ENCODE measurements around the gene ATP8A1.
A peak's percentile ranks its signal among the peaks of the same experiment; 100 is the strongest.

ATP8A1 gene

DNA sequence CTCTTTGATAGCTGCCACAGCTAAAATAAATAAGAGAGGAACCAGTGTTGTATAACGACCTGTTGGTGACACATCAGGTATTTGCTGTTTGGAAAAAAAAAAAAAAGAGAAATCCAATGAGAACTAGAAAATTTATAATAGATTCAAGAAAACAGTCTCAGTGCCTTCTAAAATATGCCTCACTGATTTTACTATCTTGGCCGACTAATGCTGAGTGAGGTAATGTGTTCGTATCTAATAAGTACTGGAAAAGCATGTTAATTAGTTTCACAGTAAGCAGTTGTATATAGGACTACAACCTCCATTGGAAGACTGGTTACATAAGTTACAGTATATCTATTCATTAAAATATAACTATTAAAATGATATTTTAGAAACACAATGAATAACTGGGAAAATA, 32.4 kb downstream of the ATP8A1 start:
- no peak for DNase-seq

DNA sequence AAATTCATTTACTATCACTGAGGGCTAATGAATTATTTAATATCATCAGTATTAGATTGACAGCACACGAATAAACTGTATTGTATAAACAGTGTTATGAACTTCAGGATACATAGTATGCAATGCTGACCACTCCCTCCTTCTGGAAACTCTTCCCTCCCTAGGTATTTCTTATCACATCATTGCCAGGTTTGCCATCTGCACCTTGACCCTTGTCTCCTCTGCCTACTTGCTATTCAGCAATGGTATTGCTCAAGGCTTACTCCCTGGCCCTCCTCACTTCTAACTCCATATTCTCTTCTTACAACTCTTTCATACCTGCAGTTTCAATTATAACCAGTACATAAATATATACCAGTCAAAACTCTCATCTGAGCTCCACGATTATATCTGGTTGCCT, 38.9 kb downstream of the ATP8A1 start:
- no peak for DNase-seq

DNA sequence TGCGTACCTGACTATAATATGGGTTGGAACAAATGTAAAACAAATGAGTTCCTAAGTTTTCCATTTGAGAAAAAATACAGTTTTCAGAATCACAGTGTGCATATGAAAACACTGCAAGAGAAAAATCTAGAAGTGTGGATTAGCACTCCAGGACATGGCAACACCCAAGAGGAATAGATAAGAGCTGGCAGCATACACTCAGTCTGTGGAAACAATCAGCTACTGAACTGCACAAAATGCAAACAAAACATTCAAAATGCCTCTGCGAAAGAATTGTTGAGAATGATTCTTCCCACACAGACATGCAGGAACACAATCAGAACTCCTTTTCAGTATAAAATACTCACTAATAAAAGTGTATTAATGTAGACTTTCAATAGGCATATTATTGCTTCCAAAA, 39.9 kb downstream of the ATP8A1 start:
- DNase-seq, result no peak

DNA sequence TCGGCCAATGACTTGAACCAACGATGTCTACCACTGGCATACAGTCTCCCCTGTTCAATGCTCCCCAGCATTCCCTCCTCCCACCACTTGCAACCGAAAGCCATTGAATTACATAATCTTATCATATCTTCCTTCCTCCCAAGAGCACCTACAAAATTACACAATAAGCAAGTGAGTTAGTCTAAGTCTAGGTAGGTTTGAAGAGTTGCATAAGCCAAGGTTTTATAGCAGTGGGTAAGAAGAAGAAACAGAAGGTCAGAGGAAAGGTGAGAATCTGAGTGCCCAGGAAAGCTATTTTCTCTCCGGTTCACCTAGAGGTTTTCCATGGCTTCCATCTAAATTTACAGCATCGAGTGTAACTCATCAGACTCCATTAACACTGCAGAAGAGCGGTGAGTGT, 40.3 kb downstream of the ATP8A1 start:
- DNase-seq, result no peak

DNA sequence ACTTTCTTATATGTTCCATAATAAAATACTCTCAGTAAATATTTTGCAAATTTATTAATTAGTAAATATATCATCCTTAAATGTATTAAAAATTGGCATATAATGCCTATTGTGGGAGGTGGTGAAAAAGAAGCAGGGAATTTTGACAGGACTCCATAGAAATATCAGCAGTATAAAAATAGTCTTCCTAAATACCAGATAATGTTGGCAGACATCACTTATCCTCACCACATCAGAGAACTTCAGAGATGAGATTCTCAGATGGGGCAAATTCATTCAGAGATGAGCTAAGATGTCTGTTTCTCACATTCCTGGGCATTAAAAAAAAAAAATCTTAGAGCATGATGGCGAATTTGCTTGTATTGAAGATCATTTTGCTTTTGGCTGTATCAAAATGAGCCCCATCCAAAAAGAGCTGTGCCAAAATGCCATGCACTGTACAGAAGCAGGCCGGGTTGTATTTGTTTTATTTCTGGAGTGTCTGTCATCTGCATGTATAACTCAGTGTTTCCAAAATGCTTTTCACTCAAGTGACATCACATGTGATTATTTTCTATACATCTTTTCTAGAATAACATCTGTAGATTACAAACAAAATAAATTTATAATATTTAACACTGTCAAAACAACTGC, 41.7 kb downstream of the ATP8A1 start:
- no peak for DNase-seq

DNA sequence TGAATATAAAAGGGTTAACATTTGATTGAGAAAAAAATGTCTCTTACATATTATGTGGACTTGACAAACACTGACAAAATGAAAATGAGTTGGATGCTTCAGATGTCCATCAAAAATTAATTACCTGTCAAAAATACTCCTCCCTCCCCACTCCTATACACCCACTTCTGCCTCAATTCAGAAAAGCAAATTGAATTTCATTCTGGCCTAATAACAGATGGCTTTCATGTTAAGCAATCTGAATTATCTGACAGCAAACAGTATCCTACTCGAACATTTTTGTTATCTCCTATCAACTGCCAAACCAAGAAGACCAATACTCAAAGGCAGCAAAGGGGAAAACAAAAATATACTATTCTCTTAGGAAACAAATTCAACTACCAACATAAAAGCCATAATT, 44.0 kb downstream of the ATP8A1 start:
- DNase-seq, result no peak

DNA sequence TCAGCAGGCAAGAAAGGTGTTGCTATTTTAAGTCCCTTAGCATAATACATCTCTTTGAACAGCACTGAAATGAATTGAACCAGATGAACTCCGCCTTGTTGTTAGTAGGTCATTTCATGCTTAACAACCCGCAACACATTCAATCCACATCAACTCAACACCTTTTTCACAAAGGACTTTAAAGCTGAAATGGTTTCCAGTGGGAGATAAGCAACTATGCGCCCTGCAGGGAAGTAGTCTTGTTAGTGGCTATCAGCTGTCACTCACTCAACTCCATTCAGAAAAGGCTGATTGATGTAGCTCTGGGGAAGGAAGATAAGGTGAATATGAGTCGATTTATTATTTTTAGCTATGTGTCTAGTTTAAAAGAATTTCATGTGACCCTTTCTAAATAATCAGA, 46.0 kb downstream of the ATP8A1 start:
- DNase-seq, result no peak

DNA sequence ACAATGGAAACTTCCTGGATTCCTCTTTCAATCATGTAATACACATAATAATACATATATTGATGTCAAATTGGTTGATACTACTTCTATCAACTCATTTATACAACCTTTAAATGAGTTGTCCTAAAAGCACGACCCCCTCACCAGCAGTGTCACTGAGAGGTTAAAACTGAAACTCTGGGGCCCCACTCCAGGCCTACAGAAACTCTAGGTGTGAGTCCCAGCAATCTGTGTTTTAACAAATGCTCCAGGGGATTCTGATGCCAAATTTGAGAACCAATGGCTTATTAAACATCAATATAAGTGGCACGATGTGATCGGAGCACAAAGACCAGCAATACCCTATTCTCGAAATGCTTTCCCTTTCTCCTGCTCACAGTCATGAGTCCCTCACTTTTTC, 47.9 kb downstream of the ATP8A1 start:
- DNase-seq, result no peak

DNA sequence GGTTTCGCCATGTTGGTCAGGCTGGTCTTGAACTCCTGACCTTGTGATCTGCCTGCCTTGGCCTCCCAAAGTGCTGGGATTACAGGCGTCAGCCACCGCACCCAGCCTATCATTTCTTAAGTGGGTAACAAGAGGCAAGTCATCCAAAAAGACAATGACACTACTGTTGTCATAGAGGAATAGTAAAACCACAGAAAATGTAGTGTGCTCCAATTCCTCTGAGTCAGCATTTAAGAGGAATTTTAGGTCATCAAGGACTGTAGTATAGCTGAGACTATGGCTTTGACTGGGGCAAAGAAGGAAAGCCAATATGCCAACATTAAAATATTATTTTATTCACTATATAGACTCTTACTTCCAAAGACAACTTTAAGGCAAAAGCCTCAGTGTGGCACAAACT, 48.4 kb downstream of the ATP8A1 start:
- DNase-seq, result no peak

DNA sequence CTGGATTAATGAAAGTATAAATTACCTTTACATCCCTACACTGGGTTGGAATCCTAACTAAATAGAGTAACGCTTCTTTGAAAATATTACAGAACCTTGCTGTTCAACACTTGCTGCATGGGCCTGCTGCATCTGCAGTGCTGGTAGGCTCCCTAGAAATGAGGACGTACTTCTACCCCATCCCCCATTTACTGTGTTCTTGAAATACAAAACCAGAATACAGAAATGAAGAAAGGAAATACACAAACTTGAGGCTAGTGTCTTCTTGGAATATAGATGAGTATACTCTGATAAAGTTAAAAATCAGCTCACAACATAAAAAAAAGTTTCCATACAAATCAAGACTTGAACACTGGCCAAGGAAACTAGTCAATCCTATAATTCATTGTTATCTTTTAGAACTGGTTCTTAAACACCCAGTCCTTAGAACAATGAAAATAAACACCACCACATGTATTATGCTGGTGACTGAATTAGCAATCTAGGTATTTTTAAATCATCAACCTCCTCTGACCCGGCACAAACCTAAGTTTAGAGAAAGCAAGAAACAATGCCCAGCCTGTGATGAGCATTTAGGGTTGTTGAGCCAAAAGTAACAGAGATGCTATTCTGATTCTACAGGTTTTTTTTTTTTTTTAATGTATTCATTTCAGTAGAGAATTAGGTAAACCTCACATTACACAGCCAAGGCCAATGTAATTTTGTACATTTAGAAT, 49.7 kb downstream of the ATP8A1 start:
- DNase-seq, result no peak

DNA sequence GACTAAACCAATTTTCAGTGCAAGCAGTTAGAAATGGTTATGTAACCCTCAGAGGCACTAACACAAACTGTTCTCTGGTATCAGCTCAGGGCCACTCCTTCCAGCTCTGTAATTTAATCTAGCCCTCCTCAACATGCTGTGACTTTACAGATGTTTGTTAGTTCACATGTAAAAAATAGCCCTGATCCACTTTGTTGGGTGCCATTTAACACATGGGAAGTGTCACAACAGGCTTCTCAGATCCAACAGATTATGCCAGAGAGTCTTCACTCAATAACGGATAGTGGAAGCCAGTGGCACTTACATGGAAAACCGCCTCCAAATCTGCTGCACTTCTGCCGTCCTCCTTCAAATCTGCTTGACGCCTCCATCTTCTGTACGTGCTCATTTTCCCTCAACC, 51.6 kb downstream of the ATP8A1 start:
- no peak for DNase-seq

DNA sequence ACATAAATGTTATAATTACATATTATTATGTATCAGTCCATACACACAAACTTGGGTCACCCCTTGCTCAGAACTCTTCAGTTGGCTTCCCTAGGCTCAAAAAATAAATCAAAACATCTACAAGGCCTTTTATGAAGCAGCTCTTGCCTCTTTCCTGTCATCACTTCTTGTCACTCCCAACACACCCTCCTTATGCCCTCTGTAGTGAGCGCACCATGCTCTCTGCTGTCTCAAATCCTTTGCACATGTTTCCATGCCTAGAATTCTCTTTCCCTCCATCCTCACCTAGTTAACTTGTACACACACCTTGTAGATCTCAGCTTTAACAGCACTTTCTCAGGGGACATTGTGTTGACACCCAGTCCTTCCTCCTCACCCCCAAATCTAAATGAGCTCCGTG, 53.0 kb downstream of the ATP8A1 start:
- DNase-seq, result no peak

DNA sequence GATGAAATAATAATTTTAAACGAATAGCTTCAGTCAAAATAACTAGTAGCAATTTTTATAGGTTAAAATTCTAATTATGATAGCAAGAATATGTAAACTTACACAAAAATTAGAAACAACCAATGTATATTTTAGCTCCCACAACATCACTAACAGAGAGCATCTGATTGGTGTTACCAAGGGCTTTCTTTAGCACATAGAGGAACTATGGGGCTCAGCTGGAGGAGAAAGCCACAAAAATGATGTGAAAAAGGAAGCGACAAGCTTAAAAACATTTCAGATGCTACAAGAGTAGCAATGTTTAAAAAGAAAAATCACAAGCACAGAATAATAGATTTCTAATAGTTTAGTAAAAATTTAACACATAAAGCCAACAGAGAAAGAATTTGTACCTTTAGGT, 56.3 kb downstream of the ATP8A1 start:
- DNase-seq, result no peak

DNA sequence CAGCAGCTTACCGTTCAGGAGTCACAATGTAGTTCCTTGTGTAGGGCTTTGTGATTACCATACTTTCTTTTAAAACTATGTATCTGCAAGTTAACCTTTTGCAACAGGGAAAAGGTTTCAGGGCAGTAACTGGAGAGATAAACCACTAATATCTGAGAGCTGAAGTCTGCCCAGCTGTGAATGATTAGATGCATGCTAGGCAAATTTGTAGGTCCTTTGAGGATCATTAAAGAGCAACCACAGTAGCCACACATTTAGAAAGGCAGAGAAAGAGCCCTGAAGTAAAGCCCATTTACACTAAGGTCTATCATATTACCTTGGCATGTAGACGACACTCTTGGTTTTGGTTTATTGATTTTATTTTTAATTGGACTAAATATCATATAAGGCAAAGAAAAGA, 60.0 kb downstream of the ATP8A1 start:
- DNase-seq, result no peak

DNA sequence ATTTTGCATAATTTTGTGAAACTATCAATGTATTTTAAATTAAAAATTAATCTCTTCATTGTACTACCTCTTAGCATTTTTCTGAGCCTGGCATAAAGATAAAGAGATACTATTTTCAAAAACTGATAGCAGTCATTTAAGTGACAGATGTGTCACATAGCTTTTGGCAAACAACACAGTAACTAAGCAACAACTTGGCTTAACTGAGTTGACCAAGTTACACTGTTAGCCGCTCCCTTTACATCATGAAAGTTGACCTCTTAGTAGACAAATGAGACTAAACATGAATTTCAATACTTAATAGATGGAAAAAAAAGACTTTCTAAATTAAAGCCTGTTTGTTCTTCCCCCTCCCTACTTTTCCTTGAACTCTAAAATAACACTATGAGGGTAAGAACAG, 62.0 kb downstream of the ATP8A1 start:
- no peak for DNase-seq

DNA sequence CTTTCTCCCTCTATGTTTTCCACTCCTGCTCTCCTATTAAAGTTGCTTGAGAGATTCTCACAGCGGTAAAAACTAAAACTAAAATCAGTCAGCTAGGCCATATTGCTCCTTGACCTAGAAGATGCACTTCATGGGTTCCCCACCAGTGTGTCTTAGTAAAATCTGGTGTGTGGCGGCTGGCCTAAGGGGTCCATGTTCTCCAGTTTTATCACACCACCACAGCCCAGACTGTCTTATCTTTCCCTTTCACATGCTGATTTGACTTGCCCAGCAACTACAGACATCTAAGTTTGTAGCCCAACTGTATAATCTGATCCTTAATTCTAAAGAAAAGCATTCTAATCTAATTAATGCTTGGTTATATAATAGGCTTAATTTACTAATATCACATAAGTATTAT, 68.0 kb downstream of the ATP8A1 start:
- DNase-seq, result no peak

DNA sequence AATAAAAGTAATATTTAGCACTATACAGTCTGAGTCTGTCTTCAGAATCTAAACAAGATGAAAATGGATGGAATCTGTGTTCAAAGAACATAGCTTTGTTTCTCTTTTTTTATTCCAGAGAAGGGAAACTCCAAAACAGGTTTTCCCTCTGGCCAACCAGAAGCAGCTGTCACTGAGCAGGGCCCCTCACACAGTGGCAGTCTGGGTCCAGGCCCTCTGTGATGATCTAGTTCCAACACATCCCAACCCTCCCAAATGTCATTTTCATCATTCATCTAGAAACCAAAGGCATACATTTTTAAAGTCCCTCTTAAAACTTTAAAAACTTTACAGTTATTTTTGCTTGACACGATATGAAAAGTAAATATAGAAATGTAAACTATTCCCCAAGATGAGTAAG, 70.1 kb downstream of the ATP8A1 start:
- no peak for DNase-seq

DNA sequence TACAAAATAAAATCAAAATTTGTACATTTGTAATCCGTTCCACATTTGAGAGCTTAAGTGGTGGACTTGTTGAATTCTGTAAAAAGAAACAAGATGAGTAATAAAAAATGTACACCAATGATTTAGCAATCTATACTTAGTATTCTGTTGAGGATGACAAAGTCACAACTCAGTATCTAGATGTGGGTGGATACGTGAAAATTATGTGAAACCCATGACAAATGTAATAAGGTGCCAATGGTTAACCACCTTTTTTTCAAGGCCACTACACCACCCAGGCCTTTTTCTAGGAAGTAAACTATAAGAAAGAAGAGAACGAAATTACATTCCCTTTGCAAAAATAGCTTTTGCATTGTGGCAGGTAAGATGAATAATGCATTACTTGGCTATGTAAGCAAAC, 77.0 kb downstream of the ATP8A1 start:
- no peak for DNase-seq

DNA sequence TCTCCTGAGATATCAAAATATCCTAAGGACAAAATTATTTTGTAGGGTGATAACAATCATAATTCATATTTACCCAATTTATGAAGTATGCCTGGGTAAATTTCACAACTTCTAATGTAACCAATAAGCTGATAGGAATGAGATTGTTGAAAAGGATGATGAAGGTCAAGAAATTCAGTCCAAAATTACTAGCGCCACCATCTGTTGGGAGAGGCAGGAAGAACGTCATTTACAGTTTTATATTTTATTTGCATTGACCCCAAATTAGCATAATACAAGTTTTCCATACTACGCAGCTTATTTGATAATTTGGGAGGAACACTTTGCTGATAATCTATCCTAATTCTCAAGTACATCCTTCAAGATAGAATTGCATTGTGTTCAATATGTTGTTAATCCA, 78.7 kb downstream of the ATP8A1 start:
- DNase-seq, result no peak

DNA sequence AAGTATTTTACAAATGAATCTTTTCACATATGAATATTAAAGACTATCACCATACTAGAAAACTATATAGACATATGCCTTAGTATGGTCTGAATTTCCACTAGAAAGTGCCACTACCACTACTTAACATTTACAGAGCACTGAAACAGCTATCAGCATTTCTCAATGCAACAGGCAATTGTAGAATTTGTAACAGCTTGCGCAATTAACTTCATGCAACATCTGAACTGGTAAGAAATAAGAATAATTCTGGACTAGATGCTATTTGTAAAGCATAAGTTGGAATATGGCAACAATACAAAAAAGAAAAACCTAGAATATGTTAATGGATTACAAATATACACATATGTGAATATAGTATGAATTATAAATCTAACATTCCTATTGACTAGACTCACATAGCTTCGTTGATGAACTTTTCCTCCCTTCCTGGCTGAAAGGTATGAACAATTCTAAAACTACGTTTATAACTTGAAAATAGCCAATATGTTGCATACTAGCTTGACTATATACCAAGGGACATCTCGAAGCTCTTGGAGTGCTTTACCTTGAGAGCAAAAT, 82.0 kb downstream of the ATP8A1 start:
- DNase-seq, result no peak

DNA sequence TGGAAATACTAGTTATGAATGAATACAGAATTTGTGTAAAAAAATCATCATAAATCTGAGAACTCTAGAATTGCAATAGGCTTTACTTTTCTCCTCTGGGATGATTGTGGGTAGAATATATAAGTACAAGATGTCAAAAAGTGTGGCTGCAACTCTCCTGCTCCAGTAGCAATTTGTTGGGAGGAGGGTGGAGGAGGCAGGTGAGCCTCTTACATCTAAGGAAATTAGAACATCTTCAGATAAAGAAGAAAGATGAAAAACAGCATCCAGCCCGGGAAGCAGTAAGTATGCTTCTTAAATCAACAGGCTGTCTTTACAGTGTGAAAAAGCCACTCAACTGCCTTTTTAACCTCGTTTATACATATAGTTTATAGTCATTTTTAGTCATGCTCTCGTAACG, 83.7 kb downstream of the ATP8A1 start:
- no peak for DNase-seq

DNA sequence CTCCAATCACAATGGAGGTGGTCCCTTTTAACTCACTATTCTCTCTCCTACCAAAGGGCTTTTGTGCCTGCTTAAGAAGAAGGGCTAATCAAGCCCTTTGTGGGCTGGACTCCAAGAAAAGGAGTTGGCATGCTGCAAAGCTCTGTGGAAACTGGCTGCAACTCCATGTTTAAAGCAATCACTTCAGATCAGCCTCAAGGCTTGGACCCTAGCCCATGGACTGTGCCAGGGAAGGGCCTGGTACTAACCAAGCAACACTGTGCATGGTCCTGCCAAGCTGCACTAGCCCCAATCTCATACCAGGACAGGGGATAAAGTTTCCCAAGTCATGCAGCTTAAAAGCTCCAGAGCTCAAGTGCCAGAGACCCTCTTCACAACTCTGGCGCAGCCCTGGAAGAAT, 86.7 kb downstream of the ATP8A1 start:
- DNase-seq, result no peak

DNA sequence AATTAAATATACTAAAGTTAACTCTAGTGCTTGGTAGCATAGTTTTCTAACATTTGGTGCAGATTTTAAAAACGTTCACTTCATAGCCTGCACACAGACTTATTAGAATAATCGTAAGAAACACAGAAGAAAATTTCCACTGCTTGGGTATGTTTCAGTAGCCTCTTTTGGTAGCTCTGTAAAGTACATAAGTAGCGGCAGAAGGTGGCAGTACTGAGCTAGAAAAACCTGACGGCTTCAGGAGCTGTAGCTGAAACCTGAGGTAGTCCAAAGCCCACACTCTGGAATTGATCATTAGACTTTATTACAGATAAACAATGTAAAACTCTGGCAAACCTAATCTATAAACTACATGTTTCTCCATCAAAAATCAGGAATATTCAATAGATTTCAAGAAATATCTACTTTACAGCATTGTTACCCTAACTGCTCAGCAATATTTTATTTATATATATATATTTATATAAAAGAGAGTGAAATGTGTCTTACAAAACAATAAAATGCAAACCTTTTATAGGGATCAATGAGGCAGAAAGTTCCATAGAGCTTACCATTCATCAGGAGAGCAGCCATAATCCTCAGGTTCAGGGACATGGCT, 88.2 kb downstream of the ATP8A1 start:
- peak; percentile 61 to 72 for DNase-seq

DNA sequence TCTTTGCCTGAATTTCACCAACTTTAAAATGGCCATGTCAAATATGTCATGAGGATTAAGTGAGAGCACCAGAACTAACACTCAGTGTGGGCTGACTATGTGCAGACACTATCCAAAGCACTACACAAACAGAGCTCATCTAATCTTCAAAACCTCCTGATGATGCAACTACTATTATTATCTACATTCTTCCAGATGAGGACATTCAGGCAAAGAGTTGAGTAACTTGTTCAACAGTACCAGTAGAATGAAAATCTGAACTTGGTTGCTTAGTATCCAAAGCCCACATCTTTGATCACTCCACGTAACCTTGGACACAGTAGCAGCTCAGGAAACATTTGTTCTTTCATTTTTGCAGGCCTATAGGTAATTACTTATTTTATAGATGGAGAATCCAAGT, 90.1 kb downstream of the ATP8A1 start:
- no peak for DNase-seq

All from CD4-positive, alpha-beta T cell treated with Interferon alpha-2 for 1 hour (primary cell).